ENCODE measurements around the gene TRIM8.
"Not testable (repeated sequence)": the region's sequence is repeated elsewhere in the genome, so short reads cannot be mapped to it uniquely, and the experiment has no call there.

TRIM8 gene

GRCh38 chr10:102654969-102655368 lies 10.7 kb downstream of the TRIM8 start:
- peaks cover 24% of the 10 kb centered on the region for H3K4me1 ChIP-seq (ENCODE audit: insufficient read depth, low read length)
- H3K9me3 ChIP-seq (ENCODE audit: low read length) = no peaks in the 10 kb centered on the region
- no peak overlapping the region for H3K4me3 ChIP-seq (ENCODE audit: low read depth in 1 of 2, low read length in 2 of 2)
- H3K9ac ChIP-seq (ENCODE audit: low read length) = no peak overlapping the region
- no peak overlapping the region for H3K27ac ChIP-seq (ENCODE audit: low read depth, low read length)
- peaks cover 64% of the 10 kb centered on the region for H3K36me3 ChIP-seq (ENCODE audit: insufficient read depth, low read length)
- H3K27me3 ChIP-seq (ENCODE audit: control insufficient read depth in 1 of 2, insufficient read depth in 2 of 2, low read length in 2 of 2) = no peaks in the 10 kb centered on the region

- H3K9me3 ChIP-seq (ENCODE audit: low read length) = no peaks in the 10 kb centered on the region
- no peak overlapping the region for H3K9ac ChIP-seq (ENCODE audit: low read length)
- H3K4me3 ChIP-seq (ENCODE audit: low read depth in 1 of 2, low read length in 2 of 2) = no peak overlapping the region
- H3K27ac ChIP-seq (ENCODE audit: low read depth, low read length) = no peak overlapping the region
- peaks cover 21% of the 10 kb centered on the region for H3K4me1 ChIP-seq (ENCODE audit: insufficient read depth, low read length)
- H3K27me3 ChIP-seq (ENCODE audit: control insufficient read depth in 1 of 2, insufficient read depth in 2 of 2, low read length in 2 of 2) = no peaks in the 10 kb centered on the region
- H3K36me3 ChIP-seq (ENCODE audit: insufficient read depth, low read length) = peaks cover 63% of the 10 kb centered on the region
Observed at GRCh38 chr10:102656026-102656425, 11.7 kb downstream of the TRIM8 start.

DNA sequence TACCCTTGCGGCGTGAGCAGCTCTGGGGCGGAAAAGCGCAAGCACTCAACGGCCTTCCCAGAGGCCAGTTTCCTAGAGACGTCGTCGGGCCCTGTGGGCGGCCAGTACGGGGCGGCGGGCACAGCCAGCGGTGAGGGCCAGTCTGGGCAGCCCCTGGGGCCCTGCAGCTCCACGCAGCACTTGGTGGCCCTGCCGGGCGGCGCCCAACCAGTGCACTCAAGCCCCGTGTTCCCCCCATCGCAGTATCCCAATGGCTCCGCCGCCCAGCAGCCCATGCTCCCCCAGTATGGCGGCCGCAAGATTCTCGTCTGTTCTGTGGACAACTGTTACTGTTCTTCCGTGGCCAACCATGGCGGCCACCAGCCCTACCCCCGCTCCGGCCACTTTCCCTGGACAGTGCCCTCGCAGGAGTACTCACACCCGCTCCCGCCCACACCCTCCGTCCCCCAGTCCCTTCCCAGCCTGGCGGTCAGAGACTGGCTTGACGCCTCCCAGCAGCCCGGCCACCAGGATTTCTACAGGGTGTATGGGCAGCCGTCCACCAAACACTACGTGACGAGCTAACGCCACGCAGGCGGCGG lies 12.6 kb downstream of the TRIM8 start:
- H3K9ac ChIP-seq (ENCODE audit: low read length) = no peak overlapping the region
- H3K27ac ChIP-seq (ENCODE audit: low read depth, low read length) = no peak overlapping the region
- peaks cover 55% of the 10 kb centered on the region for H3K36me3 ChIP-seq (ENCODE audit: insufficient read depth, low read length)
- H3K9me3 ChIP-seq (ENCODE audit: low read length) = no peaks in the 10 kb centered on the region
- H3K4me3 ChIP-seq (ENCODE audit: low read depth in 1 of 2, low read length in 2 of 2) = no peak overlapping the region
- peaks cover 19% of the 10 kb centered on the region for H3K4me1 ChIP-seq (ENCODE audit: insufficient read depth, low read length)
- no peaks in the 10 kb centered on the region for H3K27me3 ChIP-seq (ENCODE audit: control insufficient read depth in 1 of 2, insufficient read depth in 2 of 2, low read length in 2 of 2)

- Histone ChIP-seq H3K4me1 (ENCODE audit: insufficient read depth, low read length) (peaks cover 13% of the 10 kb centered on the region), H3K27me3 (ENCODE audit: control insufficient read depth in 1 of 2, insufficient read depth in 2 of 2, low read length in 2 of 2) (no peaks in the 10 kb centered on the region), H3K4me3 (ENCODE audit: low read depth in 1 of 2, low read length in 2 of 2) (no peak overlapping the region), H3K9me3 (ENCODE audit: low read length) (no peaks in the 10 kb centered on the region), H3K36me3 (ENCODE audit: insufficient read depth, low read length) (peaks cover 53% of the 10 kb centered on the region), H3K9ac (ENCODE audit: low read length) (no peak overlapping the region), H3K27ac (ENCODE audit: low read depth, low read length) (no peak overlapping the region)
Observed at GRCh38 chr10:102657451-102657850, 13.2 kb downstream of the TRIM8 start.

DNA sequence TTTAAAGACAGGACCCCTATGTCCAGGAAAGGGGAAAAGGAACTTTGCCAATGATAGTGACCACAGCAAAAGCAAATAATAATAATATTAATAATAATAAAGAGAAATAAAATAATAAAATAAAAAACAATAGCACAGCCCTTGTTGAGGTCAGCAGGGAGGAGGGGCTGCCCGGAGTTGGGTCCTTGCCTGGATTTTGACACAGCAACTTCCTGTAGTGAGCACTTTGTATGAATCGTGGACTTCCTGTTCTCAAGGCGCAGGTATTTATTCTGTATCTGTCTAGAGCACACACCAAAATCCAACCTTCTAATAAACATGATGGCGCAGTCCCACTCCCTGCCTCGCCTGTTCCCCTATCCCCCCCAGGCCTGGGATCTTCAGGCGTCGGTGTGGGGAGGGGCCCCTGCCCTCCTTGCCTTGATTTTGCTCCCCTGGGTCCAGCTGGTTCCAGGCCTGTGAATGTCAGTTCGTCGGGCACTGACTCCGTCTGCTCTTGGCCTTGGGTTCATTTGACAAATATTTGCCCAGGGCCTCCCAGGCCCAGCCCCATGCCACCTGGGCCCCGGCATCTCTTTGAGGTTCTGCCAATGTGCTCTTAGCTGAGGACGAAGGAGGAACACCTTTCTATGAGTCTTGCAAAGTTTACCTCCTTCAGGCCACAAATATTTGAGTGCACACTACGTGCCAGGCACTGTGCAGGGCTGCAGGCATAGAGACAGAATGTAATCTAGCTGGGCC lies 13.9 kb downstream of the TRIM8 start:
- Histone ChIP-seq H3K36me3 (ENCODE audit: insufficient read depth, low read length) (peaks cover 49% of the 10 kb centered on the region), H3K4me1 (ENCODE audit: insufficient read depth, low read length) (peaks cover 13% of the 10 kb centered on the region), H3K9ac (ENCODE audit: low read length) (no peak overlapping the region), H3K9me3 (ENCODE audit: low read length) (no peaks in the 10 kb centered on the region), H3K4me3 (ENCODE audit: low read depth in 1 of 2, low read length in 2 of 2) (no peak overlapping the region), H3K27me3 (ENCODE audit: control insufficient read depth in 1 of 2, insufficient read depth in 2 of 2, low read length in 2 of 2) (no peaks in the 10 kb centered on the region), H3K27ac (ENCODE audit: low read depth, low read length) (no peak overlapping the region)

GRCh38 chr10:102658802-102659201 lies 14.5 kb downstream of the TRIM8 start:
- H3K36me3 ChIP-seq (ENCODE audit: insufficient read depth, low read length) = peaks cover 42% of the 10 kb centered on the region
- H3K9ac ChIP-seq (ENCODE audit: low read length) = no peak overlapping the region
- no peak overlapping the region for H3K4me3 ChIP-seq (ENCODE audit: low read depth in 1 of 2, low read length in 2 of 2)
- no peaks in the 10 kb centered on the region for H3K9me3 ChIP-seq (ENCODE audit: low read length)
- H3K27ac ChIP-seq (ENCODE audit: low read depth, low read length) = no peak overlapping the region
- H3K4me1 ChIP-seq (ENCODE audit: insufficient read depth, low read length) = peaks cover 13% of the 10 kb centered on the region
- H3K27me3 ChIP-seq (ENCODE audit: control insufficient read depth in 1 of 2, insufficient read depth in 2 of 2, low read length in 2 of 2) = no peaks in the 10 kb centered on the region

DNA sequence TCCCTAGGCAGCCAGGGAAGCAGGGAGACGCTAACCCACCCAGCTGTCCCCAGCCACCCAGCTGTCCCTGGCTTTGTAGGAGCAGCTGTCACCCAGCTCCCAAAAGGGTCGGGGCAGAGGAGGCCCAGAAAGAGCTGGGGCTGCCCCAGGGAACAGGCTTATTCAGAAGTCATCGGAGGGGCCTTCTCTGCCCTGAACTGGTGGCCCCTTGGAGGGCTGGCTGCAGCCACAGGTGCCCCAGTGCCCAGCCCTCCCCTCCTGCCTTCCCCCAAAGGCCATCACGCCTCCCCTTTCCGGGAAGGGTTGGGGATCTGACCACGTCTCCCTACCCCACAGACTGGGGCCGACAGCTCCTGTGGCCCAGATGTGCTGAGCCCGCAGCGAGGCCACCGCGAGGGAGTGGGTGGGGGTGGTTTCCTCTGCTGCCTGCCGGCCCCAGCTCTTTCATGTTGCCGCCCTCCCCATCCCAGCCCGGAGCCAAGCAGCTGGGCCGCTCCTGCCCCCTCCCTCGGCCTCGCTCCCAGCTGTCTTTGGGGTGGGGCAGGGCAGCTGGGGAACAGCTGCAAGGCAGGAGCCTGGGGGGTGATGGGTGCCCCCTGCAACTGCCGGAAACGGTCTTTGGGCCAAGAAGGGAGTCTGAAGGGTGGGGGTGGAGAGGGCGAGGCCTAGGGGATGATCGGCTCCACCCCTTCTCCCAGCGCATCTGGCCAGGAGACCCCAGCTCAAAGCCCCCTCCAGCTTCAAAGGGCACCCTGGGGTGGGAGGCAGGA lies 16.8 kb downstream of the TRIM8 start:
- peaks cover 13% of the 10 kb centered on the region for H3K4me1 ChIP-seq (ENCODE audit: insufficient read depth, low read length)
- no peak overlapping the region for H3K27ac ChIP-seq (ENCODE audit: low read depth, low read length)
- no peaks in the 10 kb centered on the region for H3K9me3 ChIP-seq (ENCODE audit: low read length)
- no peaks in the 10 kb centered on the region for H3K27me3 ChIP-seq (ENCODE audit: control insufficient read depth in 1 of 2, insufficient read depth in 2 of 2, low read length in 2 of 2)
- H3K4me3 ChIP-seq (ENCODE audit: low read depth in 1 of 2, low read length in 2 of 2) = no peak overlapping the region
- H3K36me3 ChIP-seq (ENCODE audit: insufficient read depth, low read length) = peaks cover 22% of the 10 kb centered on the region
- H3K9ac ChIP-seq (ENCODE audit: low read length) = no peak overlapping the region

DNA sequence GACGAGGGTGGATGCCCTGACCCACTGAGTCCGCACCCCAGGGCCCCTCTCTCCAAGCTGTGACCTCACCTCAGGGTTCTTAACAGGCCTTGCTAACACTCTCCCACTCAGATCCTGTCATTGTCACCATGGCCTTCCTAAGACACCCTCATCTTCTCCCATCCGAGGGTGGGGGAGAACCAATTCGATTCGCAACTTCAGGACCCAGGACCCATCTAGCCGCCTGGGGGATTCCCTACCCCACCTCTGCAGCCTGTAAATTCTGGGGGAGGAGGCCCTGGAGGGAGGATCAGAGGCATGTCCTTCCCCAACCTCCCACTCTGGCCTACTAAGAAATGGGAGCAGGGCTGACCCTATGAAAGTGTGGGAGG lies 17.4 kb downstream of the TRIM8 start:
- no peaks in the 10 kb centered on the region for H3K9me3 ChIP-seq (ENCODE audit: low read length)
- no peaks in the 10 kb centered on the region for H3K27me3 ChIP-seq (ENCODE audit: control insufficient read depth in 1 of 2, insufficient read depth in 2 of 2, low read length in 2 of 2)
- H3K4me3 ChIP-seq (ENCODE audit: low read depth in 1 of 2, low read length in 2 of 2) = no peak overlapping the region
- H3K9ac ChIP-seq (ENCODE audit: low read length) = no peak overlapping the region
- no peak overlapping the region for H3K27ac ChIP-seq (ENCODE audit: low read depth, low read length)
- H3K36me3 ChIP-seq (ENCODE audit: insufficient read depth, low read length) = peaks cover 16% of the 10 kb centered on the region
- H3K4me1 ChIP-seq (ENCODE audit: insufficient read depth, low read length) = peaks cover 13% of the 10 kb centered on the region

- no peak overlapping the region for H3K27ac ChIP-seq (ENCODE audit: low read depth, low read length)
- H3K4me1 ChIP-seq (ENCODE audit: insufficient read depth, low read length) = peaks cover 7% of the 10 kb centered on the region
- no peak overlapping the region for H3K9ac ChIP-seq (ENCODE audit: low read length)
- H3K27me3 ChIP-seq (ENCODE audit: control insufficient read depth in 1 of 2, insufficient read depth in 2 of 2, low read length in 2 of 2) = no peaks in the 10 kb centered on the region
- no peak overlapping the region for H3K4me3 ChIP-seq (ENCODE audit: low read depth in 1 of 2, low read length in 2 of 2)
- no peaks in the 10 kb centered on the region for H3K9me3 ChIP-seq (ENCODE audit: low read length)
- H3K36me3 ChIP-seq (ENCODE audit: insufficient read depth, low read length) = no peaks in the 10 kb centered on the region
Observed at GRCh38 chr10:102665904-102666509, 21.7 kb downstream of the TRIM8 start.

DNA sequence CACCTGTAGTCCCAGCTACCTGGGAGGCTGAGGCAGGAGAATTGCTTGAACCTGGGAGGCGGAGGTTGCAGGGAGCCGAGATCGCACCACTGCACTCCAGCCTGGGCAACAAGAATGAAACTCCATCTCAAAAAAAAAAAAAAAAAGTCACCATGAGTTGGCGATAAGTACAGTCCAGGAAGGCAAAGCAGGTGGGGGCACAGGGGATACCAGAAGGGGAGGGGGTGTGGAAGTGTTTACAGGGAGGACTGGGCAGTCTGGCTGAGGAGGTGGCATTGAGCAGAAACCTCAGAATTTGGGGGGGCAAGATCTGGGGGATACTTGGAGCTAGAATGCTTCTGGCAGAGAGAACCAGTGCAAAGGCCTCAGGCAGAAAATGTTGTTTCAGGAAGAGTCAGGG lies 23.1 kb downstream of the TRIM8 start:
- not testable (repeated sequence) for H3K4me1 ChIP-seq (ENCODE audit: insufficient read depth, low read length); H3K4me3 ChIP-seq (ENCODE audit: low read depth in 1 of 2, low read length in 2 of 2); H3K27me3 ChIP-seq (ENCODE audit: control insufficient read depth in 1 of 2, insufficient read depth in 2 of 2, low read length in 2 of 2); H3K9ac ChIP-seq (ENCODE audit: low read length); H3K9me3 ChIP-seq (ENCODE audit: low read length); H3K36me3 ChIP-seq (ENCODE audit: insufficient read depth, low read length); H3K27ac ChIP-seq (ENCODE audit: low read depth, low read length)

DNA sequence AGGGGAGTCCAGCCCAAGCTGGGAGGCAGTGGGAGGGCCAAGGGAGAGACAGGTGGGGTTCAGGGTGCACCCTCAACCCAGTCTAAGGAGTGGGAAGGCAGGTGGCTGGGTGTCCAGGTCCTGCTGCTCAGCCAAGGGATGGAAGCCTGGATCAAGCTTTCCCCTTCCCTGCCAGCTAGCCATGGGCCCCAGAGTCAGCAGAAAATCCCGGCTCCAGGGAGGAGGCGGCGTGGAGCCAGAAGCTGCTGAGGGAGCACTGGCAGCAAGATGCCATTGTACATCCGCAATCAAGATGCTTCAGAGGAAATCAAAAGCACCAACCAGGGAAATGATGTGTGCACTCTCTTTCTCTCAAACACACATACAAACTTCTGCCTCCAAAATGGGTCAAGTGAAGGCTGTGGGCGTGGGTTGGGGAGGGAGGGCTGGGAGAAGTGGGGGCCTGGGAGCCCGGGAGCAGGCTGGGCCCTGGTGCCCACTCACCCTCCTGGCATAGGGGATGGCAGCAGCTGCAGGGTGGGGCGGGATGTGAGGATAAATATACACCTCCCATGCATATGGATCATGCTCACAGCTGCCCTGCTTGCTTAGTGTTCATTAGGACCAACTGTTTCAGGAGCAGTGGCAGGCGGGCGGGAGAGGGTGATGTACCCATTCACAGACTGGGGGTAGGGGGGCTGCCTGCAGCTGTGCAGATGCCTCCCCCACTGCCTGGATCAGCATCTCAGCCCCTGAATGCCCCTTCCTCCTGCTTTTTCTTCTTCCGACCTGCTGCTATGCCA lies 24.2 kb downstream of the TRIM8 start:
- Histone ChIP-seq H3K36me3 (ENCODE audit: insufficient read depth, low read length) (no peaks in the 10 kb centered on the region), H3K27me3 (ENCODE audit: control insufficient read depth in 1 of 2, insufficient read depth in 2 of 2, low read length in 2 of 2) (no peaks in the 10 kb centered on the region), H3K4me1 (ENCODE audit: insufficient read depth, low read length) (peaks cover 2% of the 10 kb centered on the region), H3K27ac (ENCODE audit: low read depth, low read length) (no peak overlapping the region), H3K9me3 (ENCODE audit: low read length) (no peaks in the 10 kb centered on the region), H3K4me3 (ENCODE audit: low read depth in 1 of 2, low read length in 2 of 2) (no peak overlapping the region), H3K9ac (ENCODE audit: low read length) (no peak overlapping the region)
